Loucy (cell line): ENCODE data around the gene SCAF8.
A peak's percentile ranks its signal among the peaks of the same experiment; 100 is the strongest.

Experiments used
- H2AFZ ChIP-seq: fragments of 200-600 bp; sonication (generic); 2 replicates; pipeline ENCODE4 v1.6.0; 2016; ENCODE audit warnings: antibody characterized with exemption, mild to moderate bottlenecking, low read length, moderate library complexity
- H3F3A ChIP-seq: fragments of 200-600 bp; 2 replicates; pipeline ENCODE4 v1.6.0; 2016; ENCODE audit warnings: antibody characterized with exemption, low read depth, mild to moderate bottlenecking
- H3K27me3 ChIP-seq: fragments of 200-600 bp; sonication (generic); 2 replicates; pipeline ENCODE4 v1.6.1; 2014; ENCODE audit warnings: low read length, mild to moderate bottlenecking; ENCODE audit not compliant: insufficient read depth, poor library complexity, severe bottlenecking
- H3K36me3 ChIP-seq: fragments of 200-600 bp; sonication (generic); 2 replicates; pipeline ENCODE4 v1.6.1; 2016; ENCODE audit warnings: low read length; ENCODE audit not compliant: insufficient read depth
- H3K4me1 ChIP-seq: fragments of 200-600 bp; sonication (generic); 2 replicates; pipeline ENCODE4 v1.5.1; 2014; ENCODE audit warnings: low read length, mild to moderate bottlenecking; ENCODE audit not compliant: insufficient read depth, poor library complexity, severe bottlenecking
- H3K4me2 ChIP-seq: fragments of 200-600 bp; sonication (generic); 2 replicates; pipeline ENCODE4 v1.6.0; 2014; ENCODE audit warnings: antibody characterized with exemption, low read length, low read depth, mild to moderate bottlenecking; ENCODE audit not compliant: poor library complexity, severe bottlenecking
- H3K4me3 ChIP-seq: fragments of 200-600 bp; sonication (generic); 2 replicates; pipeline ENCODE4 v1.5.1; 2014; ENCODE audit warnings: low read length, mild to moderate bottlenecking, mixed read lengths; ENCODE audit not compliant: poor library complexity, severe bottlenecking
- H3K79me2 ChIP-seq: fragments of 200-600 bp; sonication (generic); 2 replicates; pipeline ENCODE4 v1.6.1; 2014; ENCODE audit warnings: low read length; ENCODE audit not compliant: insufficient read depth
- H3K9ac ChIP-seq: fragments of 200-600 bp; sonication (generic); 2 replicates; pipeline ENCODE4 v1.6.0; 2014; ENCODE audit warnings: mild to moderate bottlenecking, low read depth, low read length, moderate library complexity; ENCODE audit not compliant: poor library complexity, severe bottlenecking
- H3K9me2 ChIP-seq: fragments of 200-600 bp; sonication (generic); replicated peaks from 2 replicates; pipeline ENCODE4 v1.6.1; 2016; ENCODE audit warnings: low read depth, low read length, mixed read lengths
- H3K9me3 ChIP-seq: fragments of 200-600 bp; sonication (generic); 2 replicates; pipeline ENCODE4 v1.6.1; 2014; ENCODE audit warnings: mild to moderate bottlenecking, antibody characterized with exemption, low read length, low read depth; ENCODE audit not compliant: insufficient read depth
- H4K20me1 ChIP-seq: fragments of 200-600 bp; sonication (generic); 2 replicates; pipeline ENCODE4 v1.6.0; 2014; ENCODE audit warnings: antibody characterized with exemption, low read length, mild to moderate bottlenecking; ENCODE audit not compliant: insufficient read depth, poor library complexity, severe bottlenecking
- CTCF ChIP-seq: fragments of 200-600 bp; sonication (generic); conservative IDR thresholded peaks from 2 replicates; pipeline ENCODE4 v1.5.1; 2014; ENCODE audit warnings: mild to moderate bottlenecking, antibody characterized with exemption, low read length
- EZH2phosphoT487 ChIP-seq: fragments of 200-600 bp; IDR thresholded peaks from 2 replicates; pipeline ENCODE4 v1.6.1; 2018; ENCODE audit warnings: antibody characterized with exemption, mild to moderate bottlenecking, moderate library complexity, borderline replicate concordance

The SCAF8 gene

GRCh38 chr6:154733626-154734382, 588 bp downstream of the SCAF8 start:
- Histone ChIP-seq H3F3A (no peaks in the 10 kb centered on the region), H3K4me1 (peaks cover 42% of the 10 kb centered on the region), H3K4me2 (peak overlapping the region; percentile 77), H3K79me2 (peaks cover 56% of the 10 kb centered on the region), H2AFZ (peak overlapping the region; percentile 77), H3K36me3 (no peaks in the 10 kb centered on the region), H4K20me1 (peaks cover 48% of the 10 kb centered on the region), H3K9me3 (no peaks in the 10 kb centered on the region), H3K9ac (peak overlapping the region; percentile 93), H3K4me3 (peak overlapping the region; percentile 84), H3K27me3 (no peaks in the 10 kb centered on the region), H3K9me2 (no peaks in the 10 kb centered on the region)
- TF ChIP-seq CTCF: no peak
- no peak for TF ChIP-seq EZH2phosphoT487

GRCh38 chr6:154736618-154737259, 3.5 kb downstream of the SCAF8 start:
- Histone ChIP-seq H3F3A (no peaks in the 10 kb centered on the region), H4K20me1 (peaks cover 75% of the 10 kb centered on the region), H3K27me3 (no peaks in the 10 kb centered on the region), H3K4me2 (peak overlapping the region; percentile 77), H2AFZ (no peak overlapping the region), H3K9me3 (no peaks in the 10 kb centered on the region), H3K4me1 (peaks cover 53% of the 10 kb centered on the region), H3K9ac (peak overlapping the region; percentile 37), H3K36me3 (peaks cover 6% of the 10 kb centered on the region), H3K4me3 (peak overlapping the region; percentile 84), H3K9me2 (no peaks in the 10 kb centered on the region), H3K79me2 (peaks cover 85% of the 10 kb centered on the region)
- no peak for TF ChIP-seq EZH2phosphoT487
- no peak for TF ChIP-seq CTCF

- no peak for TF ChIP-seq CTCF
- no peak for TF ChIP-seq EZH2phosphoT487
- Histone ChIP-seq H3K4me2 (peak overlapping the region; percentile 77), H3K4me1 (peaks cover 50% of the 10 kb centered on the region), H4K20me1 (peaks cover 82% of the 10 kb centered on the region), H3K9ac (peak overlapping the region; percentile 37), H3F3A (no peaks in the 10 kb centered on the region), H3K36me3 (peaks cover 9% of the 10 kb centered on the region), H3K9me3 (no peaks in the 10 kb centered on the region), H2AFZ (no peak overlapping the region), H3K27me3 (no peaks in the 10 kb centered on the region), H3K4me3 (peak overlapping the region; percentile 84), H3K9me2 (no peaks in the 10 kb centered on the region), H3K79me2 (peaks cover 92% of the 10 kb centered on the region)
Observed at GRCh38 chr6:154737424-154737823, 4.2 kb downstream of the SCAF8 start.
